HG03135 (cell line): ENCODE results near the gene SCAI.
"Not testable (repeated sequence)": the region's sequence is repeated elsewhere in the genome, so short reads cannot be mapped to it uniquely, and the experiment has no call there.

Experiments used
- ATAC-seq: cut with Tn5 transposase; IDR thresholded peaks from one replicate; pipeline ENCODE4 v1.9.1; 2021; ENCODE audit warnings: mild to moderate bottlenecking, moderate library complexity; ENCODE audit not compliant: unreplicated experiment

SCAI gene

DNA sequence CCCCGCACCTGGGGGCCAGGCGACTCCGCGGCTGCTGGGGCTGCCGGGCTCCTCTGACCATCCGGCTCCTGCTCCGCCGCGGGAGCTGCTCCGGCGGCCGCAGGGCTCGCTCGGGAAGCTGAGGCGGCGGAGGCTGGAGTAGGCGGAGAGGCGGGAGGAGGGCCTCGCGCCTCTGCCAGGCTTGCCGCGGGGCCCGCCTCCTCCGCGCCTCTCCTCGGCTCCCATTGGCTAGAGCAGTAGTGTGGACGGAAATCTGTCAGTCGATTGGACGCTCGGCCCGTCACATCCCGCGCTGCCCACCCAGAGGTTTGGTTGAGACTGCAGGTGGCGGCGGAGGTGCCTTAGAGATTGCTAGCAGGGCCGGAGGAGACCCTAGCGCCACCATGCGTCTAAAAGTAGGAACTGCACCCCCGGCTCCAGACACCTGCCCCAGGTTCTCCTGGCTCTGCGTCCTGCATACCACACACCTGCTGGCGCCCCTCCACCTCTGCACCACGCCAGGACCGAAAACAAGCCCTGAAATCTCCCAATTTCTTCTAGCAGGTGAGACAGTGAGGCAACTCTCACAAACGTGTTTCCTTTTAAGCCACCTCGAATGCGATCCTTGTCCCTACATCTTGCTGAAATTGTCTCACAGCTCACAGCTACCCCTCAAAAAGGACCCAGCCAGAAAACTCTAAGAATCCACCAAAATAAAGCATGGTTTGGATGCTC is at the start of gene SCAI:
Gene SCAI (minus strand): TSS at position 152 of the 714 bp plus-strand sequence. CDS start 91 bp downstream, at position 61.
- peak; percentile 95 for ATAC-seq

DNA sequence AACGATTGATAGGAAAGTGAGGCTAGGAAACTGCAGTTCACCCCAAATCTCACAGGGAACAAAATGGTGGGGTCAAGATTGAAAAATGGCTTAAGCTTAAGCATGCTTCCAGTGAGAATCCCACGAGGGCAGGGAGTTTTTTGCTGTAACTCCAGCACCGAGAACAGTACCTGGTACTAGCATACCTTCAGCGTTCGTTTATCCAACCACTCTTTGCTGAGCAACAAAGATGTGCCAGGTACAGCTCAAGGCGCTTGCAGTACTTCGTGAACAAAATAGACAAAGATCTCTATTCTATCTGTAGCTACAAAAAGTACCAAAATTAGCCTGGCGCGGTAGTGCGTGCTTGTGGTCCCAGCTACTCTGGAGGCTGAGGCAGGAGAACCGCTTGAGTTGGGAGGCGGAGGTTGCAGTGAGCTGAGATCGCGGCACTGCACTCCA is 47.1 kb upstream of the SCAI start:
- ATAC-seq: no peak

DNA sequence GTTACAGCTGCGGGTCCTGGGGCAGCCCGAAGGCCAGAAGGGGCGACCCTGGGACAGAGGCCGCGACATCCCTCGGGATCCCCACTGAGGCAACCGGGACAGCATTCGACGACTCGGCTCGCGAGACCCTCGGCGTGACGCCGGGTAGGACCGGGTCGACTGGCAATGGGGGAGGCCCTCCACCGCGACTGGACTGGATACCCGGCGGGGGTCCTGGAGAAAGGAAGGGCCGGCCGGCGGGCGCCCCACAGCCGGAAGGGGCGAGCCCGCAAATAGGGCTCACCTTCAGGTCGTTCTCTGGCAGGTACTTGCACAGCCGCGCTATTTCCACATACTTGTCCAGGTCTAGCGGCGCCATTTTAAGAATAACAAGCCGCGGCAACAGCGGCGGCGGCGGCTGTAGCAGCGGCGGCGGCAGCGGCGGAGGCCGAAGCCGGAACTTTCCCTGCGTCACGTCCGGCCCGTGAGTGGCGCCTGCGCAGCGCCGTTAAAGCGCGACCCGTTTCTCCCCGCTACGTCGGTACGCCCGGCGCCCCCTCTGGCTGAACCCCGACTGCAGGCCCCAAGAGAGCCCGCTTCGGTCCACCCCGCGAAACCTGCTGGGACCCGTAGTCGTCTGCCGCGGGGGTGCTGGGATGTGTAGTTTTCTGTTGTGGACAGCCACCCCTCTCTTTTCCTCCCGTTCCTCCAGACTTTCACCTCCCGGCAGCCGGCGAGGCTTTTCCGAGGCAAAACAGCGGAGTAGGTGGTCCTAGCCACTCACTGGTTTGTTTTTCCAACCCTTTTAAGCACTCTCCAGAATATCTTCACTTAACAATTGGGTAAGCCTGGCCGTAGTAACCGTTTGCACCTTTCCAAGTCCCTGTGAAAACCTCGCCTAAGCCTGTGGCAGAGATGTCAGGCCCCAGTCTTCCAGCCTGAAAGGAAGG is 46.3 kb upstream of the SCAI start, which contains the start of gene PPP6C:
Gene PPP6C (minus strand): TSS at position 443 of the 929 bp plus-strand sequence. CDS start 85 bp downstream, at position 358.
- ATAC-seq: peak; percentile 96

DNA sequence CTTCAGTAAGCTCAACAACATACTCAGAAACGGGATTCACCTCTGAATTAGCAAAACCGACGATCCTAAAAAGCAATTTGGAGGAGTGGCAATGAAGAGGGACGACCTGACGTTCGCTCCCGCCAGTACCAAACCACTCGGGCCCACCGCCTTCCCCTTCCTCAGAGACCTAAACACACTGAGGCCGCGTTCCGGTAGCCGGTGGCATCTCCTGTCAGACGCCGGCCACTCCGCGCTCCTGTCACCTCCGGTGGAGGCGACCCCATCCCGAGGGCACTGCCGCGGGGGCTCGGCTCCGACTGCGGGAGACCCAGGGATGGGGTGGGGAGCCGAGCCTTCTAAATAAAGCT is 45.7 kb upstream of the SCAI start:
- peak; percentile 24 for ATAC-seq

DNA sequence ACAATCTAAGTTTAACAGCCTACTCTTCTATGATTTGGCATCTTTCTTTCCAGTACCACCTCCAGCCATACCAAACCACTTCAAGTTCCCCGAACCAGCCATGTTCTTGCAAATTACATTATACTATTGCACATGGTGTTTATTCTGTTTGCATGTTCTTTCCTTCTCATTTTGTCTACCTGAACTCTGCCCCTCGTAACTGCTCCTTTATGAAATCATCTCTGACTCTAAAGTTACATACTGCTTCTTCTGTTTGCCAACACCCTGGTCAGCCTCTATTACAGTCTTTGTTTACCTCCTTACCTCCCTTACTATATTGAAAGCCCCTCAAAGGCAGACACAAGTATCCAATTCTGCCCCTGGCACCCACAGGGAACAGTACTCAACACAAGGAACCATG is 40.2 kb upstream of the SCAI start:
- no peak for ATAC-seq

DNA sequence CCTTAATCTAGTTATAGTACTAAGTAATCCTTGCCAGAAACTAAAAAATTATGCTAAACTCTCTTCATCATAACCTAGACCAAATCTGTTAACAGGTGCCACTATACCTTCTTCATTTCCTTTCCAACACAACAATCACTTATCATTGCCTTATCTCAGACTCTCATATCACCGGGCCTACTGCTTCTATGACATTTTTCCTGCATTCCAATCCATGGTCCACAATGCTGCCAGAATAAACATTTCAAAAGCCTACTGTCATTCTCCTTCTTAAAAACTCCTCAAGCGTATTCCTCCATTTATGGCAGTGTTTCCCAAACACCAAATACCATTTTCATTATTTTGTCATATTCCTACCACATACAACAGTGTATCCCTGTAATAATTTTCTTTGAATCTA is 39.7 kb upstream of the SCAI start:
- ATAC-seq: no peak

DNA sequence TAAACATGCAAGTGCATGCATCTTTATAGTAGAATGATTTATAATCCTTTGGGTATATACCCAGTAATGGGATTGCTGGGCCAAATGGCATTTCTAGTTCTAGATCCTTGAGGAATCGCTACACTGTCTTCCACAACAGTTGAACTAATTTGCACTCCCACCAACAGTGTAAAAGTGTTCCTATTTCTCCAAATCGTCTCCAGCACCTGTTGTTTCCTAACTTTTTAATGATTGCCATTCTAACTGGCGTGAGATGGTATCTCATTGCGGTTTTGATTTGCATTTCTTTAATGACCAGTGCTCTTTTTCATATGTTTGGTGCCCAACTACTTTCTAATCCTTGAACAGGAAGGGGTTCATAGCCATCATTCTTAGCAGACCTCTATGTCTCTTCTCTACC is 38.4 kb upstream of the SCAI start:
- not testable (repeated sequence) for ATAC-seq

DNA sequence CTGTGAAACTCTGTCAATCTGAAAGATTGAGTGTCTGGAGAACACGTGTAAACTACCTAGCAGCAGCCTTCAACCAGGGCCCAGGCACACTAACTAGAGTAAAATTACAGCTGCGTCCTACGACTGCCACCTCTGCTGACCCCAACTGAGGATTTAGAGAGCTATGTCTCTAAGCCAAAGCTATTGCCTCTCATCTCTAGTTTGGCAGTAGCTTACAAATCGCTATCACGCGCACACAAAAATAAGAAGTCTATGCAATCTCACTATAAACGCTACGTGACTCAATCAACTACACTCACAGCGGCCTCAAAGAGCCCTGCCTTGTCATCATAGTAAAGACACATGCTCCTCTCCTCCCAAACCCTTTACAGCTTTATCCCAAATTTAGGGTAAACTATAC is 37.5 kb upstream of the SCAI start:
- ATAC-seq: no peak

DNA sequence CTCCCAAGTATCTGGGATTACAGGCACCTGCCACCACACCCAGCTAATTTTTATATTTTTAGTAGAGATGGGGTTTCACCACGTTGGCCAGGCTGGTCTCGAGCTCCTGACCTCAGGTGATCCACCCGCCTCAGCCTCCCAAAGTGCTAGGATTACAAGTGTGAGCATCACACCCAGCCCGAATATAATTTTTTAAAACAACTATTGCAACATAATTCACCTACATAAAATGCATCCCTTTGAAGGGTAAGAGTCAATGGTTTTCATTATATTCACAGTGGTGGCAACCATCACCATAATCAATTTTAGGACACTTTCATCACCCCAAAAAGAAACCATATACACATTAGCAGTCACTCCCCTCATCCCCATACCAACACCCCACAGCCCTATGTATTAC is 36.4 kb upstream of the SCAI start:
- ATAC-seq: not testable (repeated sequence)

DNA sequence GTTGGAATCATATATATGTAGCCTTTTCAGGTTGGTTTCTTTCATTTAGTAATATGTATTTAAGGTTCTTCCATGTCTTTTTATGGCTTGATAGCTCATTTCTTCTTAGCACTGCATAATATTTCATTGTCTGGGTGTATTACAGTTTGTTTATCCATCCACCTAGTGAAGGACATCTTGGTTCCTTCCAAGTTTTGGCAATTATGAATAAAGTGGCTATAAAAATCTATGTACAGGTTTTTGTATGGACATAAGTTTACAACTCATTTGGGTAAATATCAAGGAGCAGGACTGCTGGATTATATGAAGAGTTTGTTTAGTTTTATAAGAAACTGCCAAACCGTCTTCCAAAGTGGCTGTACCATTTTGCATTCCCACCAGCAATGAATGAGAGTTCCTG is 34.6 kb upstream of the SCAI start:
- no peak for ATAC-seq

DNA sequence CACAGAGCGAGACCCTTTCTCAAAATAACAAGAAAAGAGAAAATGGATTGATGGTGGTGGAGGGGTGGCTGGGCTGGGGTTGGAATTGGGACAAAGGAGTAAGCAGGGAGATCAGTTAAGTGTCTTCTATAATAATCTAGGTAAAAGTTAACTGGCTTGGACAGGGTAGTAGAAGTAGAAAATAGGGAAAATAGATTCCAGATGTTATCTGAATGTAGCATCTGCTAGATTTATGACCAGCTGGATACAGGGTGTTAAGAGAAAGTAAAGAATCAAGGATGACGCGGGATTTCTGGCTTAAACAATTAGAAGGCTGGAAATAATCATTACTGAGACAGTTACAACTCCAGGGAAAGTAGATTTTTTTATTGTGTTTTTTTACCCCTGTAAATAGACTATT is 33.3 kb upstream of the SCAI start:
- no peak for ATAC-seq

DNA sequence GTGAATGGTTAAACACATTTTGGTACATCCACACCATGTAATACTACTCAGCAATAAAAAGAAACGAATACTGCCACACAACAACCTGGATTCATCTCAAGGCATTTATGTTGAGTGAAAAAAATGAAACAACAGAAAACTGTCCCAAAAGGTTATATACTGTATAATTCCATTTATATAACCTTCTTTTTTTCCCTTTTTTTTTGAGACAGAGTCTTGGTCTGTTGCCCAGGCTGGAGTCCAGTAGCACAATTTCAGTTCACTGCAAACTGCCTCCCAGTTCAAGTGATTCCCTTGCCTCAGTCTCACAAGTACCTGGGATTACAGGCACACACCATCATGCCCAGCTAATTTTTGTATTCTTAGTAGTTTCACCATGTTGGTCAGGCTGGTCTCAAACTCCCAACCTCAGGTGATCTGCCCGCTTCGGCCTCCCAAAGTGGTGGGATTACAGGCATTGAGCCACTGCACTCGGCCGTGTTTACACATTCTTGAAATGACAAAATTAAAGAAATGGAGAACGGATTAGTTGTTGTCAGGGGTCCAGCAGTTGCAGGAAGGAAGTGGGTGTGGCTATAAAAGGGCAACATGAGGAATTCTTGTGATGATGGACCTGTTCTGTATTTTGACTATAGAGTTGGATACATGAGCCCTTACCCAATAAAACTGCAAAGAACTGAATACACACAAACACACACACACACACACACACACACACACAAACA is 28.9 kb upstream of the SCAI start:
- no peak for ATAC-seq

DNA sequence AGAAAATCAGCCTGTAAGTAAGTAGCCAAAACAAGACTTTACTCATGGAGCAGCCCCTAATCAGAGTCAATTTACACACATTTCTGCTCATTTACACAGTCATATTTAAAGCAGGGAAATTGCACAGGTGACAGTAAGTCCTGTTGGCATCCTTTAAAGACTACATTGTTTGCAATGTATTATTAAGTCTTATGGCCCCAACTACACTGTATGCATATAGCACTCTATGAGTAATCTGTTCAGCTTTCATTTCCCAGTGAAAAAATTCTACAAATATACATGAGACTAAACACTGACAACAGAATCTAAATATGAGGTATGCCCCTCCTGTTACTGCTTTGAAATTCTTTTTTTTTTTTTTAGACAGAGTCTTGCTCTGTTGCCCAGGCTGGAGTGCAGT is 26.6 kb upstream of the SCAI start:
- no peak for ATAC-seq

DNA sequence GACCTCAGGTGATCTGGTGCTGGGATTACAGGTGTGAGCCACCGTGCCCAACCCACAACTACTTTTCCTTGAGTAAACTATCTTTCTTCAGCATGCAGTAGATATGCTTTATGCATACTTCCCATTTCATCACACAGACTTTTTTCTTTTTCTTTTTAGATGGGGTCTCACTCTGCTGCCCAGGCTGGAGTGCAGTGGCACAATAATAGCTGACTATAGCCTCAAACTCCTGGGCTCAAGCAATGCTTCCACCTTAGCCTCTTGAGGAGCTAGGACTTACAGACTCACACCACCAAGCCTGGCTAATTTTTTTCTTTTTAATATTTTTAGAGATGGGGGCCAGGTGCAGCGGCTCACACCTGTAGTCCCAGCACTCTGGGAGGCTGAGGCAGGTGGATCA is 23.4 kb upstream of the SCAI start:
- no peak for ATAC-seq

DNA sequence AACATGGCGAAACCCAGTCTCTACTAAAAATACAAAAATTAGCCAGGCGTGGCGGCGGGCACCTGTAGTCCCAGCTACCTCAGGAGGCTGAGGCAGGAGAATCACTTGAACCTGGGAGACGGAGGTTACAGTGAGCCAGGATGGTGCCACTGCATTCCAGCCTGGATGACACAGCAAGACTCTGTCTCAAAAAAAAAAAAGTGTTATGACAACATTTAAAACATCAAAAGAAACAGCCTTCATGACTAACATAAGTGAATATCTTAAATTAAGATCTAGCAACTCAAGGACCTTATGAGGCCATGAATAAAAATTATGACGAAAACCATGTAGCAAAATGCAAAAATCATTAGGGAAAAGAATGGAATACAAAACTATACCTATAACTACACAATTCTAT is 19.6 kb upstream of the SCAI start:
- not testable (repeated sequence) for ATAC-seq

DNA sequence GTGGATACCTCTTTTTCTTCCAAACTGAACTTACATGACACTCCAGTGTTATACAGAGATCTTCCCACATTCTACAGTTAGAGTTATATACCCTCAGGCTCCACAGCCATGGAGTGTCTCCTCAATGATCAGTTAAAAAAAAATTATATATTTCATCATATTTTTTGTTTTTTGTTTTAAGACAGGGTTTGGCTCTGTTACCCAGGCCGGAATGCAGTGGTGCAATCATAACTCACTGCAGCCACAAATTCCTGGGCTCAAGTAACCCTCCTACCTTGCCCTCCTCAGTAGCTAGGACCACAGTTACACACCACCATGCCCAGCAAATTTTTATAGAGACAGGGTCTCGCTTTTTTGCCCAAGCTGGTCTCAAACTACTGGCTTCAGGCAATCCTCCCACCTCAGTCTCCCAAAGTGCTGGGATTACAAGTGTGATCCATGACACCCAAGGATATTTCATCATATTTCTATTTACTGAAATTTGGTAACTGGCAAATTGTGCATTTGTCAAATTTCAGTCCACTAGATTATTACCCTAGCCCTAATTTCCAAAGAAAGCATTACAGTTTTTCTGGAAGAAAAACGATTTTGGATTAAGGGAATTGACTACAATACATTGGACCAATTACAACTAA is 18.1 kb upstream of the SCAI start:
- ATAC-seq: no peak

DNA sequence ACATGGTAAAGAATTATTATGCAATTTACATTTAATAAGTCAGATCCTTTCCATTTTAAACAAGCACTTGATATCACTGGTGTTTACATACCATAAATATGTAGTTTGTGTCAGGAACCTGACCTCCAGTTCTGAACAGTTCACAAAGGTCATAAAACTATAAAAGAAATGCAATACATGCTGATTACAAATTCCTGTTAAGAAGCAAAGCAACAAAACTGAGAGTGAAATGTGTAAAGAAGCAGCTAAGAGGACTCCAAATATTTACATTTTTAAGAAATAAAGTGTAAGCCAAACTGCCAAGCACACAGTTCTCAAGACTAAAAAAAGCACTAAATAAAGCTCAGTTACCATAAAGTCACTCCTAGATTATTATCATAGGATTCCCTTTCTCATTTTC is 17.4 kb upstream of the SCAI start:
- no peak for ATAC-seq

DNA sequence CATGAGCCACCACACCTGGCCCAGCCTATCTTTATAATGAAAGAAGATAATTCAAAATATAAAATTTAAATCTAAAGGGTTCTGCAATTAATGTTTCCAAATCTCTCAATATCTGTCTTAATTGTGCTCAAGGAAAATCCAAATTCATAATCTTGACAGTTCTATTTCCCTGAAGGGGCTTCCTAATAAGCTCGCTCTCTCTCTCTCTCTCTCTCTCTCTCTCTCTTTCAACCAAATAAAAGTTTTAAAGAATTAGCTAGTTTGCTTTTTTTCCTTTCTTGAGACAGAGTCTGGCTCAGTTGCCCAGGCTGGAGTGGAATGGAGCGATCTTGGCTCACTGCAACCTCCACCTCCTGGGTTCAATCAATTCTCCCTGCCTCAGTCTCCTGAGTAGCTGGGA is 13.2 kb upstream of the SCAI start:
- no peak for ATAC-seq

DNA sequence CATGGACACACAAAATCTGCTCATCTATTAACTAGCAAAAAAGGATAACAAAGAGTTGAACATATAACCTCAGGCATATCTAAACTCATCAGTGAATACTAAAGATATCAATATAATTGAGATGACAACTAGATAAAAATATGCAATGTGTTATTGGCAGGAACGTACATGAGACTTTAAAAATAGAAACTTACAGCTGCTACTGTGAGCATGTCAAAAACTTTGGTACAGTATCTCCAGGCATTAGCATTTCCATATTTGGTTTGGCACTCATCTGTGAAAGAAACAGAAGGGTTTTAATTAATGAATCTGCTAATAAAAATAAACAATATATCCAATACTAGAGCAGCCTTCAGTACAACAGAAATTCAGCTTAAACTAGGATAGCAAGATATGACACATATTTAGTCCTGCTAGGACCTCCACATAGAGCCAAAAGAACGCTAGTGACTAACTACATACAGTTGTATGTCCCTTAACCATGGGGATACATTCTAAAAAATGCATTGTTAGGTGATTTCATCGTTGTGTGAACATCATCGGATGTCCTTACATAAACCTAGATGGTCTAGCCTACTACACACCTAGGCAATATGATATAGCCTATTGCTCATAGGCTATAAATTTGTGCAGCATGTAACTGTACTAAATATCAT is 10.5 kb upstream of the SCAI start:
- ATAC-seq: no peak

DNA sequence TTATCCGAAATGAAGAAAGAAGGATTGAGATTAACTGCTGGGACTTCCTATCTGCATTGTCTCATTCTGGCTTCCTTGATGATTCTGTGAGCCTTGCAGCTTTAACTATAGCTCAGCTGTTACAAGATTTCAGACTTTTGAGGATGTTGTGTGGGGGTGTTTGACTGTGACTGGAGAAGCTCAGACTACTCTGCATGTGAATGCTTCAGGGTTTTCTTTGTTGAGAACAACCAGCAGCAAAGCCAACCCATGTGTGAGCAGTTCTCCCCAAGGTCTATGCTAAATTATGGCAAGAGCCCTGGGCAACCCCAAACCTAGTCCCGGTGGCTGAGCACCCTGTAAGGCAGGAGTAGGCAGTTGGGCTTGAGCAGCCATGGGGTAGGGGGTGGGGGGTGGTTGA is 8.4 kb upstream of the SCAI start:
- no peak for ATAC-seq
